HG02840 (cell line): ENCODE measurements around the gene RCAN3.
"Not testable (repeated sequence)": the region's sequence is repeated elsewhere in the genome, so short reads cannot be mapped to it uniquely, and the experiment has no call there.

Experiments
- ATAC-seq: cut with Tn5 transposase; IDR thresholded peaks from one replicate; pipeline ENCODE4 v1.9.1; 2021; ENCODE audit warnings: mild to moderate bottlenecking, moderate library complexity, moderate number of reproducible peaks; ENCODE audit not compliant: unreplicated experiment, low FRiP score

The RCAN3 gene

DNA sequence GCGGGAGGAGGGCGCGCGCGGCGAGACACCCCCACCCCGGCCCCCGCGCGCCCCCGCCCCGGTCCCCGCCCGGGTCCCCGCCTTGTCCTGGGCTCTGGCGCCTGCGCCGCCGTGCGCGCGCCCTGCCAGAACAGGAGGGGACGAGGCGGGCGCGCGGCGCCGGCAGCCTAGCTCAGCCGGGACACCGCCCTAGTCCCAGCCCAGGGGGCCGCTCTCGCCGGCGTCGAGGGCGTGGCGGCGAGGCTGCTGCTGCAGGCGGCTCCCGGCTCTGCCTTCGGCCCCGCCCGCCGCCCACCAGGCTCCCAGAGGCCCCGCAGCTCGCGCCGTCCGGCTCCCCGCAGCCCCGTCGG lies at the start of gene RCAN3:
TSS of gene RCAN3 (plus strand) at position 128 of the 350 bp plus-strand sequence. CDS start 11,537 bp downstream, outside the sequence.
- no peak for ATAC-seq

DNA sequence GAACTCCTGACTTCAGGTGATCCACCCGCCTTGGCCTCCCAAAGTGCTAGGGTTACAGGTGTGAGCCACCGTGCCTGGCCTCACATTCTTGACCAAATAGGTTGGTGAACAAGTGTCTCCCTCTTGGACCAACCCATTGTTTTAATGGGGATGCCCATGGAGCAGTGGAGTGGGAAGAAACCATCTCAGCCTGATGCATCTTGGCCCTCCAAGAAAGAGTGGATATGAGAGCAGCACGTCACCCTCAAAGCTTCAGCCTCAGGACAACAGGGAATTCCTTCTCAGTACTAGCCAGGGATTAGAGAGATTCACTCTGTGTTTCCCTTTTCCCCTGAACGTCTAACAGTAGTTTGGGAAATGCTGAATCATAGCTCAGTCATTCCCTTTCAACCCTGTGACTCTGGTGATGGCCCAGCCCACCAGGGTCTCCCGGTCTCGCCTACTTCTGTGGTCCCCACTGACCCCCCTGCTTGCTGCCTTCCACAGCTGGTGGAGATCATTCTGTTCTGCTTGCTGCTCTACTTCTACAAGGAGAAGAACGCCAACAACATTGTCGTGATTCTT lies 49.6 kb upstream of the RCAN3 start:
- ATAC-seq = no peak

DNA sequence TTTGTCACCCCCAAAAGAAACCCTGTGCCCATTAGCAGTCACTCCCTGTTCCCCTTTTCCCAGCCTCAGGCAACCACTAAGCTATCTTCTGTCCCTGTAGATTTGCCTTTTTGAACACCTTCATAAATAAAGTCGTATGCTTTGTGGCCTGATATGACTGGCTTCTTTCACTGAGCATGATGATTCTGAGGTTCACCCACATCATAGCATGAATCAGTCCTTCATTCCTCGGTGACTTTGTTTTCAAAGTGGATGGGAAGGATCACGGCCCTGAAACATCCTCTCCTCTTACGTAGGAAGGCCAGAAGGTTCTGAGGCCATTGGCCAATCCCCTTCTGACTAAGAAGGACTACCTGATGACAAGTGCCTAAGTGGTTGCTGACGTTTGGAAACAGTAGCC lies 48.0 kb upstream of the RCAN3 start:
- no peak for ATAC-seq

DNA sequence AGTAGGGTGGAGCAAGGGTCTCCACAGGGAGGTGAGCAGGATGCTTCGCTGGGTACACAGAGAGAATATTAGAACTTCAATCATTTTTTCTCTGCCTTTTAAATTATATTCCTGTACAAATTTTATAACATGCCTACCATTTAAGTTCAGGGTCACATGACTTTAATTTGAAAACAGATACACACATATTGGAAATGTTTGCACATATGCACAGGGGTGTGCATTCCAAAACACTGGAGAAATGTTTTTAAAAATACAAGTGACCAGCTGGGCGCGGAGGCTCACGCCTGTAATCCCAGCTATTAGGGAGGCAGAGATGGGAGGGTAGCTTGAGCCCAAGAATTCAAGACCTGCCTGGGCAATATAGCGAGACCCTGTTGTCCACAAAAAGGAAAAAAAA lies 47.4 kb upstream of the RCAN3 start:
- ATAC-seq = no peak

DNA sequence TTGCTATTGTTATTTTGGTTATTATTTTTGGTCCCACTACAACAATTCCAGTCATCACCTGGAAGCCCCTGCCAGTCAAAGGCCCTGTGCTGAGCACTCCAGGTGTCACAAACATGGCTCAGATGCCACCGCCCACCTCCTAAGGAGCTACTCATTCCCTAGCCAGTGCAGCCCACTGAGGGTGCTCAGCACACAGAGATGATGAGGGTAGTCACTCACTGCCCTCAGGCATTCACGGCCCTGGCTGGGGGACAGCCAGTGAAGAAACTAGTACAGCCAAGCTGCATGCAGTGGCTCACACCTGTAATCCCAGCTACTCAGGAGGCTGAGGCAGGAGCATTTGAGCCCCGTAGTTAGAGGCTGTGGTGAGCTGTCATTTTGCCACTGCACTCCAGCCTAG lies 44.8 kb upstream of the RCAN3 start:
- no peak for ATAC-seq

DNA sequence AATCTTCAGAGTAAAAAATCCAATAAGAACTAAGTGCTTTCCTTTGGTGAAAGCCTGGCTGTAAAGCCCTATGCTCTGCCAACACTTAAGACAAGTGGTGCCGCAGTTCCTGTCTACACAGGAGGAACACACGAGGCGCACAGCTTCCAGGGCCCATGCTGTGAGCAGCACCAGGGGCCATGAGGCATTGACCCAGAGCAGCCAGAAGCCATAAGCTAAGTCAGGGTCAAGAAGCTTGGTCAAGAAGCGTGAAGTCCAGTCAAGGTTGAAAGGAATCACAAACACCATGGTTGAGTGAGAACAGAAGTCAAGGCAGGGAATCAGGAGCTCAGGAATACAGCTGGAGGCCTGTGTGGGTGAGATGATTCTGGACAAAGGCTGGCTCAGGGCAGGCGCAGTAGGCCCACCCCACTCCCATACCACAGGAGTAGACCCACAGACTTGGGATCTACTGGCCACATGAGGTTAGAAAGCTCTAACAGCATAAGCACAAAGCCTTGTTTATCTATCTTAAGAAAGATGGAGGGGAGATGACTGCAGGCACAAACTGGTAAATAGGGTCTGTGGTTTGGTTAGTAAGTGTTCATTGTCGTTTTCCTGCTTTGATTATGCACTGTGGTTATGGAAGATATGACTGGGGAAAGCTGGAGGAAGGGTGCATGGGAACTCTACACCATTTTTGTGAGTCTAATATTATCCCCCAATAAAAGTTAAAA lies 42.9 kb upstream of the RCAN3 start:
- ATAC-seq = no peak

DNA sequence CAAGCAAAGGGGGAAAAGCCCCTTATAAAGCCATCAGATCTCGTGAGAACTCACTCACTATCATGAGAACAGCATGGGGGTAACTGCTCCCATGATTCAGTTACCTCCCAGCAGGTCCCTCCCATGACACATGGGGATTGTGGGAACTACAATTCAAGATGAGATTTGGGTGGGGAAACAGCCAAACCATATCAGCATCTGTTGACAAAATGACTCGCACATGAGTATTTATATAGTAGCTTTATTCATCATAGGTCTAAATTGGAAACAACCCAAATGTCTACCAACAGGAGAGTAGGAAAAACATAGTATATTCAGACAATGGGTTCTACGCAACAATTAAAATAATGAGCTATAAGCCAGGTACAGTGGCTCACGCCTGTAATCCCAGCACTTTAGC lies 40.5 kb upstream of the RCAN3 start:
- ATAC-seq = not testable (repeated sequence)

DNA sequence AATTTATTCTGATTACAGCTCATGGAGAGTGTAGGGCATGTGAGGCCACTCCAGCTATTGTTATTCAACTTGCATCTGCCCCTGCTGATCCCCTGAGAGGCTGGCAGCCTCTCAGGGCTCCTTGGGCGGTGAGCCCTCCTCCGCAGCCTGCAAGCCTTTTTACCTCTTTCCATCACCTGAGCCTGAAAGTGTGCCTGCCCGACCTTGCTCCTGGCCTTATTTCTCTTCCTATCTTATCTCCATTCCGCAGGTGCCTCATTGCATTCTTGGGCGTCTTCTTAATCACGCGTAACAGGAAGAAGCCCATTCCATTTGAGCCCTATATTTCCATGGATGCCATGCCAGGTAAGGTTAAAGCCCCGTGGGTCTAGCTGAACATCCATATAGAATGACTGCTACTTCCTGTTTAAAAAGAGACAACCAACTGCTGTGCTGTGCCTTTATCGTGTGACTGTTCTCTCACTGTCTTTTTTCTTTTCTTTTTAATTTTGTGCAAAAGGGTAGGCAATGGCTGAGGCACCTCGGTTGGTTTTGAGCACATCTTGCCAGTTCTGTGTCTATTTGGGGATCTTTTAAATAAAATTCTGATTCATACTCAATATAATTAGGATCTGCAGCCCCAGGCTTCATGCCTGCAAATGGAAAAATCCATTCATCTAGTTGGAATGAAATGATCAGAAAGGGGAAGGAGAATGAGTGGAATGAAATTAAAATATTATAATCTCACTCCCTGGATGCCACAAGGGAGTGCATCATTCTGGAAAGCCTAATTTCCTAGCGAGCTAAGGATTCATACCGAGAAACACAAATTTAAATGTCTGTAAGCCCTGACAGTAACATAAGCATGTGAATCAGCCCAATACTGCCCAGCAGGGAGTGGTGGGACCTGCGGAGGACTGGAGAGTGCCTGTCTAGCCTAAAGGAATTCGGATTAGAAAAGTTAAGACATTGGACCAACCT lies 38.6 kb upstream of the RCAN3 start:
- ATAC-seq = no peak

DNA sequence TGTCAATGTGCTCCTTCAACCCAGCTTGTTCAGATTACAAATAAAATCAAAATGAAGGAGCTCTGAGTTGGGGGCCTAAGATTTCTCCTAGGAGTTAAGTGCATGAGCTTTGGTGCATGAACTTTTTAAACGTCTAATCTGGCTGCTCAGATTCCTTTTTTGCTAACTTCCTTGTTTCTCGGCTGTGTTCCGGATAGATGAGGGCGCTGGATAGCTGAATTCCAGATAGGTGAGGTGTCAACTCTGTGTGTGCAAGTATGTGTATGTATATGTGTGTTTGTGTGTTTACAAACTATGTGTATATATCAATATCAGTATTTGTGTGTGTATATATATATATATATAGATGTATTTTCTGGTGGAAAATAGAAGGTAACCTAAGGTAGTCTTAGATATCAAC lies 37.5 kb upstream of the RCAN3 start:
- ATAC-seq = no peak

DNA sequence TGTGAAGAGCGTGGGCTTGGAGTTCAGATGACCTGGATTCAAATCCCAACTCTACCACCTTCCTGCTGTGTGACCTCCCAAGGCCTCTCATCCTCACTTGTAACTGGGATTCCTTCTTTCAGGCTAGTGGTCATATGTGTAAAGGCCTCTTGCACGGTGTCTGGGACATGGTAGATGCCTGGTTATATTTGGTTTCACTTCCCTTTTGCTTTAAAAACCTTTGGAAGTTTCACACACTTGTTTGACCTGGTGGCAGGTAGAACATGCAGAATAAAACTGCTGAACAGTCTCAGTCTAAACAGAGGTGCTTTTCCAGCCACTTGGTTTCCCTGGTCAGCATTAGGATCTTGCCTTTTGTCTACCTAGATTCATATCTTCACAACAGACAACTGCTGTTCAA lies 37.0 kb upstream of the RCAN3 start:
- ATAC-seq = no peak

DNA sequence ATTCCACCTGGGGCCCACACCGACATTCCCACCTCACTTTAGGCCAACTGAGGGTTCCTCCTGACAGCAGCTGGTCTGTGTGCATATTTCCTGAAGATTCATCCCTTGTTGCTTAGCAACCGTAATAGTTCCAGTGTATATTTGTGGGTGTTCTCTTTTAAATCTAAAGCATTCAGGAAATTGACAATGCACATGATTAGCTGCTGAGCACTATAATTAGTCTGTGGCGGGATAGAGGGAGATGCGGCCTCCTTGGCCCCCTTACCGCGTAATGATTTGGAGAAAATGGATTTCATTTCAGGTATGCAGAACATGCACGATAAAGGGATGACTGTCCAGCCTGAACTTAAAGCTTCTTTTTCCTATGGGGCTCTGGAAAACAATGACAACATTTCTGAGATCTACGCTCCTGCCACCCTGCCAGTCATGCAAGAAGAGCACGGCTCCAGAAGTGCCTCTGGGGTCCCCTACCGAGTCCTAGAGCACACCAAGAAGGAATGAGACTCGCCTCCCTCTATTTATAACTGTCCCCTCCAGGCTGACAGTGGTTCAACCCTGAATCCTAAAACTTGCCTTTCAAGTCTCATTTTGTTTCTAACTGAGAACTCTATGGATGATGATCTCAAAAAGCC lies 33.8 kb upstream of the RCAN3 start:
- no peak for ATAC-seq

DNA sequence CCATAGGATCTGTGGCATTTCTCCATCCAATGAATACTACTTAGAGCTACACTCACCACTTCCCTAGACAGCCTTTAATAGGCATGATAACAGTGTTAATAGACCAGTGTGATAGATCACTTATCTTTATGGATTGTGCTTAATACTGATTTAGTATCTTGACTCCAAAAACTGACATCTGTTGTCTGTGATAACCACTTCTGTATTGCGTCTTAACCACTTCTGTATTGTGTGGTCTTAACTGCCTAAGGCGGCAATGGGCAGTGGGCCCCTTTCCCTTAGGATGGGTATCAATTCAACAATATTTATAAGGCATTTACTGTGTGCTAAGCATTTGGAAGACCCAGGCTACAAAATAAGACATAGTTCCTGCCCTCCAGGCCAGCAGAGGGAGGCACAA lies 32.0 kb upstream of the RCAN3 start:
- ATAC-seq = no peak

DNA sequence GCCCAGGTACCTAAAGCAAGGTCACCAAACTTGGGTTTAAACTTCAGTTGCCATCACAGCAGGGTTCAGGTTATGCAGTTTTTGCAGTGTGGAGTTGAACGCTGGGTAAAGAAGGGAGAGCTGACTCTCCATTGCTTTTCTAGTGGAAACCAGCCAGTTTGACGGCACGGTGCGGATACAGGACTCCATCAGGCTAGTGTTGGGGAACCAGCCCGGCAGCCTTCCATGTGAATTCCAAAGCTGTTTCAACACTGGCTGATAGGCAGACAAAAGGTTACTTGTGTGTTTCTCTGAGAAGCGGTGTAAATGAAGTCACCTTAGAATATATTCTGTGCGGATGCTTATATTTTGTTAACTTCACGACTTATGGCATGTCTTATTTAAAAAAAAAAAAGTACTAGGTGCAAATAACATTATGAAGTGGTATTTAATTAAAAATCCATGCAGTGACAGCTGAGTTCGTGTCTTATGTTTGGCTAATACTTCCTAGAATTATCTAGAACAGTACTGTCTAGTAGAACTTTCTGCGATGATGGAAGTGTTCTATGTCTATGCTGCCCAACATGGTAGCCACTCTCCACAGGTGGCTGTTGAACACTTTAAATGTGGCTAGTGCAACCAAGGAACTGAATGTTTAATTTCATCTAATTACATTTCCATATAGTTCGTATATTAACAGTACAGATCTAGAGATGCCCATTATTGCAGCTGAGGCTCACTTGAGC lies 29.9 kb upstream of the RCAN3 start:
- ATAC-seq = no peak

DNA sequence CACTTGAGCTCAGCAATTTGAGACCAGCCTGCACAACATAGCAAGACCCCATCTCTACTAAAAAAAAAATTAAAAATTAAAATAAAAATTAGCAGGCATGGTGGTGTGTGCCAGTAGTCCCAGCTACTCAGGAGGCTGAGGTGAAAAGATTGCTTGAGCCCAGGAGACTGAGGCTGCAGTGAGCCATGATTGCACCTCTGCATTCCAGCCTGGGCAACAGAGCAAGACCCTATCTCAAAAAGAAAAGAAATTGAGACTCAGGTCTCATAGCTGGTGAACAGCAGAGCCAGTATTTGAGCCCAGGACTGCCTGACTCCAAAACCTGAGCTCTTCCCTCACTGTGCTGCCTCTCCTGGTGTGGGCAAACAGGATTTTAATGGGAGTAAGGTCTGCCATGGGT lies 28.4 kb upstream of the RCAN3 start:
- ATAC-seq = no peak

DNA sequence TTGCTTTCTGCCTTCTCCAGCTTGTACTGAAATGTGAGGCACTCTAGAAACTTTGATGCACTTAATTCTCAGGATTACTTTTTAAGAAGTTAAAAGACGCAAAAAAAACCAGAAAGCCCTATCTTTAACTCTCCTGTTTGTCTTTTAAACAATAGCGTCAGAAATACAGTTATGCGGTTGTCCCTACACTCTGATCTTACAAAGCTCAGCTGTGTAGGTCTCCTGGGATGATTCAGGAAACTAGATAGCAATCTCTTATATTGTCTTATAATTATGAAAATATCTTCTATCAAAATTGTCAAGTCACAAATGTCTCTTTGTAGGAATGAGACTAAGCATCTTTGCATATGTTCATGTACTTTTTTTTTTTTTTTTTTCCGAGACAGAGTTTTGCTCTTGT lies 26.9 kb upstream of the RCAN3 start:
- no peak for ATAC-seq

DNA sequence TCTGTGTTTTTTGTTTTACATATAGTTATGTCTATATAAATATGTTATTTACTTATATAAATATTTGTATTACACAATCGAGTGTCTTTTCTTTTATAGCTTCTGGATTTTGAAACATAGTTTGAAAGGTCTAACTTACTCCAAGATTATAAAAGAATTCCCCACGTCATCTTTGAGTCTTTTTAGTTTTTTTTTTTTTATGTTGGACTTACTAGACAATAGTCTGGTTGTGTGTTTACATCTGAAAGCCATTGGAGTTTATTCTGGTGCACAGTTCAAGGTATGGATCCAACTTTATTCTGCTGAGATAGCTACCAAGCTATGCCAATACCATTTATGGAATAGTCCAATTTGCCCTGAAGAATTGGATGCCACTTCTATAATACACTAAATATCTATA lies 26.1 kb upstream of the RCAN3 start:
- no peak for ATAC-seq

DNA sequence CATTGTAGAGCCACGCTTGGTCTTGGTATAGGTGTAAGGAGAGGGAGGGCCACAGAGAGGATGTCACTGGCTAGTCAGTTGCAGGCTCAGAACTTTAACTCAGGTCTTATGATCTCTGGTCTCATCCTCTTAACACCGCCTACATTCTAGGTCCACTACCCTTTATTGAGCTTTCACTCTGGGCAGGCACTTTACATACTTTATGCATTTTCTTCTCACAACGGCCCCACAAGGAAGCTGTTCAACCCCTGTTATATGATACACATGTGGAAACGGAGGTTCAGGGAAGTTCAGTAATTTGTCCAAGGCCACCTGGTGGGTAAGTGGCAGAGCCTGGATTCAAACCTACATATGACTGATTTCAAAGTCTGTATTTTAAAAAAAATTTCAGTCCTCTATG lies 25.3 kb upstream of the RCAN3 start:
- no peak for ATAC-seq

DNA sequence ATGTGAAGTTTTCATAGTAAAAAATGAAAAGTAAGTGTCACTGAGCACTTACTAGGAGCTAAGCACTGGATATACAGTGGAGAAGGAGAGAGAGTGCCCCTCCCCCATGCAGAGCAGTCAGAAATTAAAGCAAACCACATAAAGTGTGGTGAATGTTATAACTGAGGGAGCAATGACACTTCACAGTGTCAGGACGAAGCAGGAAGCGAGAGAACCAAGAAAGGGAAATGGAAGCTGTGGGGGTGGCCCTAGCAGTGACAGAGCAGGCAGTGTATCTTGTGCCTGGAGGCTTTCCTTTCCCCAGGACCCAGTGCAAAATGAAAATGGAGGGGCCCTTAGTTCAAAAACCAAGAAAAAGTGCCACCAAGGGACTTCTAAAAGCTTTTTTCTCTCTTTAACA lies 21.5 kb upstream of the RCAN3 start:
- ATAC-seq = no peak

DNA sequence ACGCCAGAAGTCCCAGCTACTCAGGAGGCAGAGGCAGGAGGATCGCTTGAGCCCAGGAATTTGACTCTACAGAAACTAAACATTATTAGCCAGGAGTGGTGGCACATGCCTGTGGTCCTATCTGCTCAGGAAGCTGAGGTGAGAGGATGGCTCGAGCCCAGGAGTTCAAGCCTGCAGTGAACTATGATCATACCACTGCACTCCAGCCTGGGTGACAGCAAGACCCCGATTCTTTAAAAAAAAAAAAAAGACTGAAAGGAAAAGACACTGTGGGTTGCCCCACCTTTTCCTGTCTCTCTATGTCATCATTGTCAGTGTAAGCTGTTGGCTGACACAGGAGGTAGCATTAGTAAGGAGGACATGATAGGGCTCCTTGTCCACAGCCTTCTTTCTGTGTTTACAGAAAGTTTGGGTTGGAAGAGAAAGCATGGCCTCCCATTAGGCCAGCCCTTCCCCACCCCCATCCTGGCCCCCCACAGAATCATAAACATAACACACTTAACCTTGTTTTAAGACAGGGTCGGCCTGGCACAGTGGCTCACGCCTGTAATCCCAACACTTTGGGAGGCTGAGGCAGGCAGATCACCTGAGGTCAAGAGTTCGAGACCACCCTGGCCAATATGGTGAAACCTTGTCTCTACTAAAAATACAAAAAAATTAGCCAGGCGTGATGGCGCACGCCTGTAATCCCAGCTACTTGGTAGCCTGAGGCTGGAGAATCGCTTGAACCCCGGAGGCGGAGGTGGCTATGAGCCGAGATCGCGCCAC lies 20.6 kb upstream of the RCAN3 start:
- no peak for ATAC-seq

DNA sequence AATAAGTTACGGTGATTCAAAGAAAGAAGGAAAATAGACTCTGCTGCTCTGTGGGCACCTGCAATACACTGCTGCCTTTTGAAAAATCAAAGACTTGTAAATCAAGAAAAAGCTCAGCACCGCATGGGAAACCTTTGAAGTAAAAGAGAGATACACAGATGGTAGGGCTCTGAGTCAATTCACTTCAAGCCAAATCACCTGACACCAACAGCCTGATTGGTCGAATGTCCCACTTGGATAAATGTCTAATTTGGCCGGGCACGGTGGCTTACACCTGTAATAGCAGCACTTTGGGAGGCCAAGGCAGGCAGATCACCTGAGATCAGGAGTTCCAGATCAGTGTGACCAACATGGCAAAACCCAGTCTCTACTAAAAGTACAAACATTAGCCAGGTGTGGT lies 19.2 kb upstream of the RCAN3 start:
- ATAC-seq = no peak
